ENCODE measurements around the gene RYR2.

DNA sequence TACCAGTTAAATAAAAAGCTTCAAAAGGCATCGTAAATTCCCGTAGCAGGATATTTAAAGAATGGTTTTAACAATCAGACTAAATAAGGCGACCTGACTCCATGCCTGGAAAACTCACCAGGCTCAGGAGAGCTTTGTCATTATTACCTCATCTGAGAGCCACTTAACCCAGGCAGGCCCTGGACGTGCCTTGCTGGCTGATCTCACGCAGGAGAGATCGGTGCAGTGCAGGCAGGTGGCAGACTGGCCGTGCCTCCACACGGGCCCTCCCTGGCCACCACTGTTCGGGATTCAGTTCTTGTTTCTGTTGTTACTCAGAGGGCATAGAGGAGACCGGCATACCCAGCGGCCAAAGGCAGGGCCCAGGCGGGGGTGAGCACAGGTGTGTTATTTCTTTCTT lies 44.1 kb upstream of the RYR2 start:
- TF ChIP-seq, protein P1, sequence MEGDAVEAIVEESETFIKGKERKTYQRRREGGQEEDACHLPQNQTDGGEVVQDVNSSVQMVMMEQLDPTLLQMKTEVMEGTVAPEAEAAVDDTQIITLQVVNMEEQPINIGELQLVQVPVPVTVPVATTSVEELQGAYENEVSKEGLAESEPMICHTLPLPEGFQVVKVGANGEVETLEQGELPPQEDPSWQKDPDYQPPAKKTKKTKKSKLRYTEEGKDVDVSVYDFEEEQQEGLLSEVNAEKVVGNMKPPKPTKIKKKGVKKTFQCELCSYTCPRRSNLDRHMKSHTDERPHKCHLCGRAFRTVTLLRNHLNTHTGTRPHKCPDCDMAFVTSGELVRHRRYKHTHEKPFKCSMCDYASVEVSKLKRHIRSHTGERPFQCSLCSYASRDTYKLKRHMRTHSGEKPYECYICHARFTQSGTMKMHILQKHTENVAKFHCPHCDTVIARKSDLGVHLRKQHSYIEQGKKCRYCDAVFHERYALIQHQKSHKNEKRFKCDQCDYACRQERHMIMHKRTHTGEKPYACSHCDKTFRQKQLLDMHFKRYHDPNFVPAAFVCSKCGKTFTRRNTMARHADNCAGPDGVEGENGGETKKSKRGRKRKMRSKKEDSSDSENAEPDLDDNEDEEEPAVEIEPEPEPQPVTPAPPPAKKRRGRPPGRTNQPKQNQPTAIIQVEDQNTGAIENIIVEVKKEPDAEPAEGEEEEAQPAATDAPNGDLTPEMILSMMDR (IDR thresholded peaks at IDR 0.05; ENCODE audit: control extremely low read depth in 1 of 3, insufficient read depth in 1 of 3, low read depth in 1 of 3, low read length in 3 of 3): peak in 1 of 3 experiments; percentile 1; a peak in 1 of 4 replicates
- TF ChIP-seq CHD2 (IDR thresholded peaks at IDR 0.05; ENCODE audit: low read length) (no peak), EGR1 (IDR thresholded peaks at IDR 0.05; ENCODE audit: borderline replicate concordance, low read depth, low read length) (no peak)
